ELR (cell line): ENCODE measurements around the gene ZCCHC4.

Source experiments
- DNase-seq: peaks from one replicate; pipeline ENCODE4 v3.0.0-alpha.2; 2015; ENCODE audit warnings: low read depth

The ZCCHC4 gene

GRCh38 chr4:25377572-25378436 lies 65.2 kb downstream of the ZCCHC4 start:
- DNase-seq: peak; percentile 14

DNA sequence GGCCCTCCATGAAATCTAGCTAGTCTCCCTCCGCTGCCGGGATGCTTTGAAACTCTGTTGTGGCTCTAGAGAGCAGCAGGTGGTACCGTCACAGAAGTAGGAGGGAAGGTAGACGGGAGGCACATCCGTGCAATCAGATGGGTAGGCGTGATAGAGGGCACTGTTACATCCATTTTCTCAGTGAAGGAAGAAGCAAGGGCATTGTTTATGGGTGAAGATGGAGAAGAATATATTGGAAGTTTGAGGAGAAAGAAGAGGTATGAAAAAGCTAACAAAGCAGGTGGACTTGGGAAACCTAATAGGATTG lies 65.8 kb downstream of the ZCCHC4 start:
- DNase-seq: no peak

- DNase-seq: no peak
These were observed 67.0 kb downstream of the ZCCHC4 start for GRCh38 chr4:25379591-25379990.

DNA sequence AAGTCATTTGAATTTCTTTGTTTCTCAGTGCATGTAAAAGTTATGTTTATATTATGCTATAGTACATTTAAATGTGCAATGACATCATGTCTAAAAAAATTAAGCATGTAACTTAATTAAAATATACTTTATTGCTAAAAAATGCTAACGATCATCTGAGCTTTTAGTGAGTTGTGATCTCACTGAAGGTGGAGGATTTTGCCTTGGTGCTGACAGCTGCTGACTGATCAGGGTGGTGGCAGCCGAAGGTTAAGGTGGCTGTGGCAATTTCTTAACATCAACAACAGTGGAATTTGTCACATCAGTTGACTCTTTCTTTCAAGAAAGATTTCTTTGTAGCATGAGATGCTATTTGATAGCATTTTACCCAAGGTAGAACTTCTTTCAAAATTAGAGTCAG lies 71.1 kb downstream of the ZCCHC4 start:
- no peak for DNase-seq

DNA sequence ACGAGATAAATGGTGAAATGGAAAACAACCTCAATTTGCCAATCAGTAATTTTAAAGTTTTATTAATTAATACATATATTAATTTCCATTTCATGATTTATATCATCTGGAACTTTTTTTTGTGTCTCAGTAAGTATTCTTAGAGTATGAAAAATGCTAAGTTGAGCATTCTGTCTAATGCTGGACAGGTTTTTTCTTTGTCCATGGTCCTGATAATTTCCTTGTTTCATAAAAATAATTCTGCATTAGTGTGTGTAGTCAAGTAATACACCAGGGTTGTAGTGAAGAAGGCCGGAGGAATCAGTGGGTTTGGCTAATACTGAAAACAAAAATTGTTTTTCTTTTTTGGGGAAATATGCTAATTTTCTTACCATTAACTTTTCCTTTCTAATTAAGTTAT lies 74.4 kb downstream of the ZCCHC4 start:
- no peak for DNase-seq

GRCh38 chr4:25397305-25397704 lies 84.7 kb downstream of the ZCCHC4 start:
- DNase-seq: no peak

DNA sequence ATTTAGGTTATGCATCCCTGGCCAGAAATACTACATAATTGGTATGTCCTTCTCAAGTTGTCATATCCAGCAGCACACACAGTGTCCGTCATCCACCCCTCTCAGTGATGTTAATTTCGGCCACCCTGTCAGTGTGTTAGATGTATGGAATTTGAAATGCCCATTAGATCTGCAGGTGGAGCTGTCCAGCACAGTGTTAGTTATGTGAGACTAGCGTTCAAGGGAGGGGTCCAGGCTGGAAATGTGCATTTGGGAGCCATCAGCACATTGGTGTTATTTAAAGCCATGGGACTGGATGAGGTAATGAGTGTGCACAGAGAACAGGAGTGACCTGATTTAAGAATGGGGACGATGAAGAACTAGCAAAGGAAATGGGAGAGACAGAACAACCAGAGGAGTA lies 86.9 kb downstream of the ZCCHC4 start:
- no peak for DNase-seq

GRCh38 chr4:25401066-25401465 lies 88.5 kb downstream of the ZCCHC4 start:
- peak; percentile 25 for DNase-seq

DNA sequence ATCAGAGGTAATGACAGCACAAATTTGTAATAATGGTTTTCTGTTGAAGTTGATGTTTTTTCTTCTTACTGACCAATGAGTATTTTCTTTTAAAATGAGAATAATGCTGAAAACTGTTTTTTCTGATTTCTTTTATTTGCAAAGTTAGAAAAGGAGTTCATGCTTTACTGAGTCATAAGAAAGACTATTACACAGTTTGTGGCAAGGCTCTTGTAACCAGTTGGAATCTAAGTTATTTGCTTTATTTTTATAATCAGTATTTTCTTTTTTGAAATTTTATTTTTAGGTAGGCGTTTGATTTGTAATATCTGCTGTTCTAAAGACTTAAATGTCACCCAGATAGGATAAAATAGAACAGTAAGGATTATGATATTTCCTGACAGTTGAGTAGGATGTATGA lies 89.9 kb downstream of the ZCCHC4 start:
- no peak for DNase-seq

DNA sequence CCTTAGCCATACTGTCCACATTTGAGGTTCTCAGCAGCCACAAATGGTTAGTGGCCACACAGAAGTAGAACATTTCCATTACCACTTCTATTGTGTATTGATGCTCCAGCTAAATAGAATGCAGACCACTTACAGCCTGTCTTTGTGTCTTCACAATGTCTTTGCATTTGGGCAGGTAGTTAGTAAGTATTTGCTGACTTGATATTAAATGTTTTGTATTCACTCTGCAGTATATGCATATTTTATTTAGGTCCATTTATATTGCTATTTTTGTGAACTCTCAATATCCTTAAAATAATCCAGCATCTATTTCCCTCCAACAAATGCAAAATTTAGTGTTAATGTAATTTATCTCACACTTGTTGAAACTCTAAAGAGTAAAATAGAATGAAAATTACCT lies 91.1 kb downstream of the ZCCHC4 start:
- DNase-seq: no peak

GRCh38 chr4:25405453-25405852 lies 92.9 kb downstream of the ZCCHC4 start:
- no peak for DNase-seq

DNA sequence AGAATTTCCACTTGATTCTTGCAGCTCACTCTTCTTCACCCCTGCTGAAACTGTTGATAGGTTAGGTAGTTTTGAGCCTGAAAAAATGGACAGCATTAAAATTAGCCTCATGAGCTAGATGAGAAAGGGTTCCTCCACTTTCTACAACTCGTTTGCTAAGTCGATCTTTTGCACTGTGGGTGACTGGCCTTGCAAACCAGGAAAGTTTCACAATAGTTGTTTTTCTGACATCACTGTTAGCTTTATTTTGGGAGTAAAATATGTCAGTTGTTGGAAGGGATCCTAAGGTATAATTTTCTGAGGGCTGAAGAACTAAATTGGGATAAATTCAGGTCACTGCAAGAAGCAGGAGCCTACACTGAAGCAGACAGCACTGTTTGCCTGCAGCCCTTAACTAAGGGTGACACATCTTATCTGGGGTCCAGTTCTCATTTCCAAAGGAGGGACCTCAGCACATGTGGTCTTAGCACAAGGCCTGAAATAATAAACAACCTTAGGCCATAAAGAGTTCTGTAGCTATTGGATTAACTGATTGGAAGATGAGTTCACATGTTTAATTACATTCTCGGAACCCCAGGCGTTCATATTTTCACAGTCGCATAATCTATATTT lies 93.6 kb downstream of the ZCCHC4 start:
- no peak for DNase-seq

GRCh38 chr4:25410820-25411529 lies 98.4 kb downstream of the ZCCHC4 start:
- no peak for DNase-seq

- DNase-seq: no peak
These were observed 100.7 kb downstream of the ZCCHC4 start for GRCh38 chr4:25413261-25413660.

- no peak for DNase-seq
These were observed 104.4 kb downstream of the ZCCHC4 start for GRCh38 chr4:25417014-25417413.
